GM12891 (cell line): ENCODE measurements around the gene MMP1.

Experiments
- PAX5 ChIP-seq: IDR thresholded peaks from 2 replicates; pipeline ENCODE4 v1.6.1; 2011; ENCODE audit warnings: low read length, moderate library complexity, mild to moderate bottlenecking; ENCODE audit not compliant: insufficient read depth, severe bottlenecking
- POLR2A ChIP-seq: IDR thresholded peaks from 2 replicates; pipeline ENCODE4 v1.6.1; 2011; ENCODE audit warnings: low read depth, low read length, control low read depth
- POLR2AphosphoS5 ChIP-seq: IDR thresholded peaks from 2 replicates; pipeline ENCODE4 v1.6.1; 2011; ENCODE audit warnings: low read depth, low read length, control low read depth
- SPI1 ChIP-seq: IDR thresholded peaks from 2 replicates; pipeline ENCODE4 v1.6.1; 2011; ENCODE audit warnings: low read depth, low read length, control low read depth
- TAF1 ChIP-seq: IDR thresholded peaks from 2 replicates; pipeline ENCODE4 v1.6.1; 2011; ENCODE audit warnings: low read depth, low read length, control low read depth

- no peak for TF ChIP-seq POLR2A
- no peak for TF ChIP-seq TAF1
- TF ChIP-seq POLR2AphosphoS5, result no peak
- no peak for TF ChIP-seq PAX5
- TF ChIP-seq SPI1, result no peak
These were observed 27.8 kb downstream of the MMP1 start for GRCh38 chr11:102770191-102770590.
